K562 (cell line): ENCODE measurements around the gene IQCN. TPM values are rescaled to one million over a fixed set of nuclear protein-coding genes. Genes with fewer than 3 reads are reported as not detected.
A peak's percentile ranks its signal among the peaks of the same experiment; 100 is the strongest.

ENCODE experiments used
- ATF7 ChIP-seq: fragments of 450-650 bp; IDR thresholded peaks from 2 replicates; pipeline ENCODE4 v1.7.1; 2014; ENCODE audit warnings: mild to moderate bottlenecking, moderate library complexity
- CREBBP ChIP-seq: IDR thresholded peaks from one replicate; pipeline ENCODE4 v1.6.1; 2012; ENCODE audit warnings: low read depth, mild to moderate bottlenecking, control low read depth, inconsistent platforms, low read length
- JUND ChIP-seq, 2 experiments: IDR thresholded peaks; 2 replicates in 1 of 2; 3 replicates in 1 of 2; pipeline ENCODE4 v1.6.1; 2011; ENCODE audit warnings: borderline replicate concordance in 2 of 2, low read depth in 2 of 2, low read length in 2 of 2, improper control_type of control experiment in 1 of 2, missing biosample characterization in 1 of 2, missing genetic modification characterization in 1 of 2, missing genetic modification reagents in 1 of 2
- L3MBTL2 ChIP-seq: fragments of 450-650 bp; IDR thresholded peaks from 2 replicates; pipeline ENCODE4 v1.6.1; 2016; ENCODE audit warnings: mild to moderate bottlenecking, moderate library complexity
- MEF2A ChIP-seq: IDR thresholded peaks from 2 replicates; pipeline ENCODE4 v1.6.1; 2011; ENCODE audit warnings: low read depth, mild to moderate bottlenecking, low read length, moderate library complexity; ENCODE audit not compliant: control insufficient read depth
- MEIS2 ChIP-seq: fragments of 450-650 bp; IDR thresholded peaks from 2 replicates; pipeline ENCODE4 v1.6.1; 2014; ENCODE audit warnings: mild to moderate bottlenecking; ENCODE audit not compliant: partially characterized antibody
- PYGO2 ChIP-seq: fragments of 450-650 bp; IDR thresholded peaks from 2 replicates; pipeline ENCODE4 v1.6.1; 2016; ENCODE audit warnings: mild to moderate bottlenecking, missing genetic modification characterization, moderate library complexity, missing compliant biosample characterization
- SRF ChIP-seq, 2 experiments: fragments of 250-450, 450-650 bp in 1 of 2; sonication (Bioruptor Pico) in 1 of 2; sonication (generic) in 1 of 2; formaldehyde crosslinking; IDR thresholded peaks; 2 replicates each; pipeline versions ENCODE4 v1.5.0 to v1.5.1; 2020 to 2022; ENCODE audit warnings: mild to moderate bottlenecking in 1 of 2, missing genetic modification reagents in 1 of 2
- ZBTB11 ChIP-seq, 3 experiments: fragments of 200-800 bp in 1 of 3; fragments of 250-450 bp in 1 of 3; fragments of 450-650 bp in 1 of 3; sonication (Bioruptor Pico) in 1 of 3; sonication (Bioruptor generic) in 1 of 3; formaldehyde crosslinking in 1 of 3; IDR thresholded peaks; 2 replicates each; pipeline versions ENCODE4 v1.6.1 to v1.8.0; 2016 to 2022; ENCODE audit warnings: mild to moderate bottlenecking in 2 of 3, missing genetic modification characterization in 2 of 3, missing compliant biosample characterization in 1 of 3, moderate library complexity in 1 of 3
- ZMIZ1 ChIP-seq, 2 experiments: fragments of 150-350 bp in 1 of 2; IDR thresholded peaks; 2 replicates each; pipeline ENCODE4 v1.6.1; 2012 to 2016; ENCODE audit warnings: low read depth in 2 of 2, low read length in 2 of 2, mild to moderate bottlenecking in 1 of 2, moderate library complexity in 1 of 2
- ZNF133 ChIP-seq: fragments of 250-450 bp; sonication (Bioruptor Pico); IDR thresholded peaks from 2 replicates; pipeline ENCODE4 v1.4.0; 2020; ENCODE audit warnings: mild to moderate bottlenecking
- ZNF224 ChIP-seq: sonication (generic); formaldehyde crosslinking; IDR thresholded peaks from 2 replicates; pipeline ENCODE4 v1.8.0; 2022; ENCODE audit warnings: mild to moderate bottlenecking, missing genetic modification reagents
- ZNF24 ChIP-seq: fragments of 450-650 bp; IDR thresholded peaks from 2 replicates; pipeline ENCODE4 v1.6.1; 2016
- ZNF263 ChIP-seq: sonication (generic); formaldehyde crosslinking; IDR thresholded peaks from 2 replicates; pipeline ENCODE4 v1.8.0; 2022; ENCODE audit warnings: mild to moderate bottlenecking, missing genetic modification reagents, borderline replicate concordance
- ZNF551 ChIP-seq: fragments of 250-450 bp; sonication (Bioruptor Pico); IDR thresholded peaks from 2 replicates; pipeline ENCODE4 v1.5.0; 2021; ENCODE audit warnings: mild to moderate bottlenecking, moderate library complexity
- ZNF76 ChIP-seq: fragments of 250-450 bp; sonication (Bioruptor Pico); IDR thresholded peaks from 2 replicates; pipeline ENCODE4 v1.4.0; 2020; ENCODE audit warnings: mild to moderate bottlenecking, moderate library complexity, borderline replicate concordance
- polyA plus RNA-seq, 8 experiments: library from polyadenylated mRNA; depleted of rRNA in 4 of 8; stranded (reverse) in 5 of 8; unstranded in 3 of 8; fragments of >200 nt; fragmentation: Nextera tagmentation in 2 of 8; fragmentation: Illumina TruSeq in 1 of 8; extraction: Ambion mirVana in 2 of 8; extraction: Trizol in 1 of 8; gene quantifications; 2 replicates each; pipeline versions ENCODE4 v1.2.1 to v1.2.3, GENCODE V29; 2011 to 2014; ENCODE audit warnings: inconsistent platforms in 1 of 8, missing spikeins in 1 of 8
- total RNA-seq, 7 experiments: library from RNA; depleted of rRNA in 6 of 7; stranded (reverse); fragments of >200 nt in 6 of 7; fragmentation: Illumina TruSeq in 2 of 7; extraction: Trizol in 2 of 7; gene quantifications; 2 replicates each; pipeline versions ENCODE4 v1.2.1 to v1.2.3, GENCODE V29; 2011 to 2021; ENCODE audit warnings: low replicate concordance in 1 of 7

IQCN gene
- total and polyA plus RNA-seq, 9 of the 15 experiments (the other 6 are each of a cell fraction or from before 2014, with no cell fraction given): 0.01 to 0.07 (median 0.04) TPM; not detected in 3

- TF ChIP-seq ZBTB11 (CRISPR knock-in tag; IDR thresholded peaks at IDR 0.05) (peak in 2 of 3 experiments; percentile 81 to 92; a peak in 5 of 6 replicates), L3MBTL2 (peak; percentile 81), PYGO2 (tag) (no peak), ZNF263 (no peak; the same call in 1 of the 2 replicates), ATF7 (peak; percentile 82), MEF2A (no peak), ZNF24 (0 out of 2 replicates have a peak, but pooled peaks have one; percentile 4), JUND (IDR thresholded peaks at IDR 0.05; ENCODE audit: borderline replicate concordance, low read depth, low read length) (peak; percentile 50; the same call in 1 of the 2 replicates), JUND (tag; IDR thresholded peaks at IDR 0.05; ENCODE audit: borderline replicate concordance, low read depth, low read length) (no peak; the same call in 2 of the 3 replicates), CREBBP (no peak), ZNF551 (CRISPR knock-in tag) (no peak), SRF (CRISPR knock-in tag; IDR thresholded peaks at IDR 0.05) (no peak), ZNF76 (no peak), ZNF133 (CRISPR knock-in tag) (no peak), ZNF224 (CRISPR knock-in tag) (no peak), MEIS2 (peak; percentile 88), ZMIZ1 (IDR thresholded peaks at IDR 0.05; ENCODE audit: low read depth in 2 of 2, low read length in 2 of 2) (no peak; a peak in 1 of 4 replicates)
Measured at GRCh38 chr19:18322759-18323460, 48.7 kb upstream of the IQCN start, which contains the start of gene LSM4 (continued).
